NCI-H1436 (cell line): ENCODE data around the gene TPCN1.

Experiments
- DNase-seq: peaks from one replicate; lab custom pipeline; 2025; lab: John Stamatoyannopoulos, UW

The TPCN1 gene

GRCh38 chr12:113287146-113287898 lies 66.1 kb downstream of the TPCN1 start:
- DNase-seq, result no peak

GRCh38 chr12:113287899-113288282 lies 66.6 kb downstream of the TPCN1 start:
- no peak for DNase-seq

GRCh38 chr12:113289361-113289760 lies 68.1 kb downstream of the TPCN1 start:
- DNase-seq, result no peak

- DNase-seq, result no peak
Measured at GRCh38 chr12:113290506-113290905, 69.2 kb downstream of the TPCN1 start.

GRCh38 chr12:113291586-113291985 lies 70.3 kb downstream of the TPCN1 start:
- no peak for DNase-seq

- no peak for DNase-seq
Measured at GRCh38 chr12:113292091-113292490, 70.8 kb downstream of the TPCN1 start.

GRCh38 chr12:113292547-113292946 lies 71.3 kb downstream of the TPCN1 start:
- DNase-seq, result no peak

- DNase-seq, result no peak
Measured at GRCh38 chr12:113293100-113293499, 71.8 kb downstream of the TPCN1 start.

GRCh38 chr12:113295886-113296556 lies 74.8 kb downstream of the TPCN1 start:
- DNase-seq, result no peak

- DNase-seq, result no peak
Measured at GRCh38 chr12:113296557-113297213, 75.4 kb downstream of the TPCN1 start.

- DNase-seq, result no peak
Measured at GRCh38 chr12:113297214-113297587, 75.9 kb downstream of the TPCN1 start.

GRCh38 chr12:113297621-113298471 lies 76.6 kb downstream of the TPCN1 start:
- peak; percentile 51 for DNase-seq

- no peak for DNase-seq
Measured at GRCh38 chr12:113298472-113298817, 77.2 kb downstream of the TPCN1 start.

- DNase-seq, result no peak
Measured at GRCh38 chr12:113298861-113299545, 77.7 kb downstream of the TPCN1 start.

- no peak for DNase-seq
Measured at GRCh38 chr12:113299619-113300237, 78.5 kb downstream of the TPCN1 start.

- no peak for DNase-seq
Measured at GRCh38 chr12:113301811-113302210, 80.5 kb downstream of the TPCN1 start.

- no peak for DNase-seq
Measured at GRCh38 chr12:113302466-113302865, 81.2 kb downstream of the TPCN1 start.

- peak; percentile 48 for DNase-seq
Measured at GRCh38 chr12:113302886-113303640, 81.8 kb downstream of the TPCN1 start.

GRCh38 chr12:113305281-113305856 lies 84.1 kb downstream of the TPCN1 start:
- DNase-seq, result no peak

GRCh38 chr12:113306382-113306781 lies 85.1 kb downstream of the TPCN1 start:
- DNase-seq, result no peak
